SU-DHL-6 (cell line): Measurements from ENCODE around the gene TSACC.

Experiments
- CTCF ChIP-seq: fragments of 200-600 bp; sonication (generic); IDR thresholded peaks from one replicate; pipeline ENCODE4 v1.5.1; 2017; ENCODE audit warnings: antibody characterized with exemption, mild to moderate bottlenecking, low read length, moderate library complexity; ENCODE audit not compliant: insufficient read depth, poor library complexity, severe bottlenecking
- EZH2phosphoT487 ChIP-seq: fragments of 200-600 bp; sonication (generic), shearing (Covaris generic); conservative IDR thresholded peaks from 2 replicates; pipeline ENCODE4 v1.6.1; 2018; ENCODE audit warnings: mild to moderate bottlenecking, antibody characterized with exemption, low read length, moderate library complexity, mixed read lengths

- TF ChIP-seq CTCF = no peak
- TF ChIP-seq EZH2phosphoT487 = no peak
These were observed 50.1 kb downstream of the TSACC start for GRCh38 chr1:156388174-156389137.
